ENCODE data around the gene EPAS1.
"Not testable (repeated sequence)": the region's sequence is repeated elsewhere in the genome, so short reads cannot be mapped to it uniquely, and the experiment has no call there.

Gene EPAS1

DNA sequence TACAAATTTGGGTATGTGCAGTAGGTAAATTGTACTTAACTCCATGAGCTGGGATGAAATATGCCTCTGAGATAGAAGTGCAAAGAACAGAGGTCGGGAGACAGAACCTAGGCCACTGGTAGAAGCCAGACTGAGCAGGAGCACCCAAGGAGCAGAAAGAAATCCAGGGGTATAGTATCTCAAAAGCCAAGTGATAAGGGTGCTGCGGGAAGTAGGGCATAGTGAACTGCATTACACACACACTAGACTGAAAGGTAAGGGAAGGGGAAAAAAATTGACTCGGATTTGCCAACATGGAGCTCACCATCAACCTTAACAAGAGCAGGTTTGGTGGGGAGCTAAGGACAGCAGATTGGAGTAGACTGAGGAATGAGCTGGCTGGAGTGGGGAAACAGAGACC is 92.8 kb downstream of the EPAS1 start:
- TF ChIP-seq, protein P1, sequence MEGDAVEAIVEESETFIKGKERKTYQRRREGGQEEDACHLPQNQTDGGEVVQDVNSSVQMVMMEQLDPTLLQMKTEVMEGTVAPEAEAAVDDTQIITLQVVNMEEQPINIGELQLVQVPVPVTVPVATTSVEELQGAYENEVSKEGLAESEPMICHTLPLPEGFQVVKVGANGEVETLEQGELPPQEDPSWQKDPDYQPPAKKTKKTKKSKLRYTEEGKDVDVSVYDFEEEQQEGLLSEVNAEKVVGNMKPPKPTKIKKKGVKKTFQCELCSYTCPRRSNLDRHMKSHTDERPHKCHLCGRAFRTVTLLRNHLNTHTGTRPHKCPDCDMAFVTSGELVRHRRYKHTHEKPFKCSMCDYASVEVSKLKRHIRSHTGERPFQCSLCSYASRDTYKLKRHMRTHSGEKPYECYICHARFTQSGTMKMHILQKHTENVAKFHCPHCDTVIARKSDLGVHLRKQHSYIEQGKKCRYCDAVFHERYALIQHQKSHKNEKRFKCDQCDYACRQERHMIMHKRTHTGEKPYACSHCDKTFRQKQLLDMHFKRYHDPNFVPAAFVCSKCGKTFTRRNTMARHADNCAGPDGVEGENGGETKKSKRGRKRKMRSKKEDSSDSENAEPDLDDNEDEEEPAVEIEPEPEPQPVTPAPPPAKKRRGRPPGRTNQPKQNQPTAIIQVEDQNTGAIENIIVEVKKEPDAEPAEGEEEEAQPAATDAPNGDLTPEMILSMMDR (IDR thresholded peaks at IDR 0.05; ENCODE audit: low read depth, low read length), result no peak
- no peak for DNase-seq (ENCODE audit: extremely low read depth, low read depth)

- TF ChIP-seq, protein P1 (IDR thresholded peaks at IDR 0.05; ENCODE audit: low read depth, low read length), result no peak
- DNase-seq (ENCODE audit: extremely low read depth, low read depth), result no peak
These were observed 93.7 kb downstream of the EPAS1 start for GRCh38 chr2:46390901-46391395.

- no peak for DNase-seq (ENCODE audit: extremely low read depth, low read depth)
- TF ChIP-seq, protein P1 (IDR thresholded peaks at IDR 0.05; ENCODE audit: low read depth, low read length), result no peak
These were observed 95.5 kb downstream of the EPAS1 start for GRCh38 chr2:46392561-46393346.

DNA sequence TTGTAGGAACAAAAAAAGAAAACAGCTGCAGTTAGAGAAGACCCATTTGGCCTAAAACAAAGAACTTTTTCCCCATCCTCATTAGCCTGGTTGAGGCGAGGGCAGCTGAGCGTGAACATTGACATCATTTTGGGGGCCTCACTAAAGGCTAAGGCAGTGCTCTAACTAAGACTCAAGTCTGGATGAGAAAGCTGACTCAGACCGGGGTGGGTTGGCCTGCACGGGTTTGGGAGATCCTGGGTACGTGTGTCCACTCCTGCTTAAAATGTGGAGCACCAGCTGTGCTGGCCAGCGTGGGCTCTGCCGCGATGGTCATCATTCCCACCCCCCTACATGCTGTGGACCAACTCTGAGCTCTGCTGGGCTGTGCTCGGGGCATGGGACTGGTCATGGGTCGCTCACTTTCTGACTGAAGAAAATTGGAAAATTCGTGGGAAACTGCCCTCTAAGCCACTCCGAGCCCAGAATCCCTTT is 96.2 kb downstream of the EPAS1 start:
- TF ChIP-seq, protein P1 (IDR thresholded peaks at IDR 0.05; ENCODE audit: low read depth, low read length), result no peak
- no peak for DNase-seq (ENCODE audit: extremely low read depth, low read depth)

DNA sequence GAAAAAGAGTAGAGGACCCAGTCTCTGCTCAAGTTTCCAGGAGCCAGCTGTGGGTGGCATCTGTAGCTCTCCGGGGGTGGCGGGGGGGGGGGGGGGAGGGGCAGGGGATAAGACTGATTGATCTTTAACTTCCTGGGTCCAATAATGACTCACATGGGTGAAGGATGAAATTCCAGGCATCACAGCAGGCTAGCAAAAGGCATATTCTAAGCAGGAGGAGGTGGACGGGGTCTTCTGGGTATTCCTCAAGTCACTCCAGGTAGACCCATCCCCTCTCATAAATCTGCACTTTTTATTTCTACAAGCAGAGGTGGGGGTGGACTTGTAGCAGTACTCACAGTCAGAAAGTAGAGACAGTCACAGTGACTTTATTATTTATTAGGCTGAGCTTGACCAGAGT is 96.7 kb downstream of the EPAS1 start:
- no peak for DNase-seq (ENCODE audit: extremely low read depth, low read depth)
- TF ChIP-seq, protein P1 (IDR thresholded peaks at IDR 0.05; ENCODE audit: low read depth, low read length), result no peak

GRCh38 chr2:46394649-46395510 is 97.7 kb downstream of the EPAS1 start:
- TF ChIP-seq, protein P1 (IDR thresholded peaks at IDR 0.05; ENCODE audit: low read depth, low read length), result no peak
- no peak for DNase-seq (ENCODE audit: extremely low read depth, low read depth)

GRCh38 chr2:46395730-46396129 is 98.5 kb downstream of the EPAS1 start:
- DNase-seq (ENCODE audit: extremely low read depth, low read depth), result not testable (repeated sequence)

Data from AG09319 (cell line).